GM12864 (cell line): ENCODE measurements around the gene MECR.

Source experiments
- DNase-seq: peaks from one replicate; pipeline ENCODE4 v3.0.0-alpha.2; 2011; ENCODE audit warnings: low read depth
- H3K4me3 ChIP-seq: 2 replicates; pipeline ENCODE4 v1.5.1; 2011; ENCODE audit warnings: mild to moderate bottlenecking, low read depth, low read length, control low read depth
- TF ChIP-seq, protein P1 (sequence below): IDR thresholded peaks from 2 replicates; pipeline ENCODE4 v1.5.1; 2011; ENCODE audit warnings: low read depth, mild to moderate bottlenecking, moderate library complexity, low read length, control low read depth, inconsistent platforms; ENCODE audit errors: missing control alignments

Gene MECR

DNA sequence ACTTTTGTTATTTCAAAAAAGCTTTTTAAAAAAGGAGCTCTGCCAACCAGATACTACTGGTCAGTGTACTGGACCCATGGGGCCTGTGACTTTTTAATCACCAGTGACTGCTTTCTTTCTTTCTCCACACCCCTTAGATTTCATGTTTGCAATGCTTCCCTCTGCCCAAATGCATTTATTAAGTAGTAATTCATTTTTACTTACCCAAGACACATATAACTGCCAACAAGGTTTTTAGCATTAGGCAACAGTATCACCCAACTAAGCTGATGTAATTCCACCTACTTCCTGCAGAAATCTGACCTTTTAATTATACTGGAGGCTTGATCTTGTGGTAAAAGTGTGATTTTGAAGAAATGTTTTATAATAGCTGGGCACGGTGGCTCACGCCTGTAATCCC is 12.5 kb downstream of the MECR start:
- TF ChIP-seq, protein P1, sequence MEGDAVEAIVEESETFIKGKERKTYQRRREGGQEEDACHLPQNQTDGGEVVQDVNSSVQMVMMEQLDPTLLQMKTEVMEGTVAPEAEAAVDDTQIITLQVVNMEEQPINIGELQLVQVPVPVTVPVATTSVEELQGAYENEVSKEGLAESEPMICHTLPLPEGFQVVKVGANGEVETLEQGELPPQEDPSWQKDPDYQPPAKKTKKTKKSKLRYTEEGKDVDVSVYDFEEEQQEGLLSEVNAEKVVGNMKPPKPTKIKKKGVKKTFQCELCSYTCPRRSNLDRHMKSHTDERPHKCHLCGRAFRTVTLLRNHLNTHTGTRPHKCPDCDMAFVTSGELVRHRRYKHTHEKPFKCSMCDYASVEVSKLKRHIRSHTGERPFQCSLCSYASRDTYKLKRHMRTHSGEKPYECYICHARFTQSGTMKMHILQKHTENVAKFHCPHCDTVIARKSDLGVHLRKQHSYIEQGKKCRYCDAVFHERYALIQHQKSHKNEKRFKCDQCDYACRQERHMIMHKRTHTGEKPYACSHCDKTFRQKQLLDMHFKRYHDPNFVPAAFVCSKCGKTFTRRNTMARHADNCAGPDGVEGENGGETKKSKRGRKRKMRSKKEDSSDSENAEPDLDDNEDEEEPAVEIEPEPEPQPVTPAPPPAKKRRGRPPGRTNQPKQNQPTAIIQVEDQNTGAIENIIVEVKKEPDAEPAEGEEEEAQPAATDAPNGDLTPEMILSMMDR = no peak
- DNase-seq = no peak
- no peak overlapping the region for H3K4me3 ChIP-seq

DNA sequence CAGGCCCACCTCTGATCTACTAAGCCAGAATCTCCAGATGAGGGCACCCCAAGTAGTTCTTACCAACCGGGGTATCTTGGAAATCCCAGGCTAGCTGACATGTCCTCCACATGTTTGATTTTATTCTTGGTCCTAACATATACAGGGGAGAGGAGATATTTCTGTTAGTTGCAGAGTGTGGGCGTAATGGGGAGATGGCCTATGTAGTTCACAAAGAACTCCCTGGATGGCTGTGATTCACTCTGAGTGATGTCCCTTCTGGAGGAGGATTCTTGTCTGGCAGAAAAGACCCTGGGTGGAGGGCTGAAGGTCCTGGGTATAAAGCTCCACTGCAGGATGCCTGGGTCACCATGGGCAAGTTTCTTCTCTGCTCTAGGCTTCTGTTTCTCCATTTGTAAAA is 13.1 kb downstream of the MECR start:
- H3K4me3 ChIP-seq = no peak overlapping the region
- TF ChIP-seq, protein P1 = no peak
- no peak for DNase-seq

DNA sequence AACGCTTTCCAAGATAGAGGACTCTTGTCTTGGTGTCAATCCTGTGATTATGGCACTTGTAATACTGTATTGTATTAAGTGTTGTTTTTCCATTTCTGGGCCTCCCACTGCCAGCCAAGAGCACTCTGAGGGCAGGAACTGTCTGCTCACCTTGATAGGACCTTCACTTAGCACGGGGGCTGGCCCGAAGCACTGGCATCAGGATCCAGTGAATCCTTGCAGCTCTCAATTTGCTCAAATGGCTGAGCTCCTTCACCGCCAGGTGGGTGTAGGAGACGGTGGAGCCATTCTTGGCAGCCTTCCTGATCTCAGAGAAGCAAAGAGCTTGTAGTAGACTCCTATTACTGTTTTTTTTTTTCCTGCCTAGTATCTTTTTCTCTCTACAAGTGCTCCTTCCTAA is 17.7 kb downstream of the MECR start:
- TF ChIP-seq, protein P1 = no peak
- no peak overlapping the region for H3K4me3 ChIP-seq
- DNase-seq = no peak

DNA sequence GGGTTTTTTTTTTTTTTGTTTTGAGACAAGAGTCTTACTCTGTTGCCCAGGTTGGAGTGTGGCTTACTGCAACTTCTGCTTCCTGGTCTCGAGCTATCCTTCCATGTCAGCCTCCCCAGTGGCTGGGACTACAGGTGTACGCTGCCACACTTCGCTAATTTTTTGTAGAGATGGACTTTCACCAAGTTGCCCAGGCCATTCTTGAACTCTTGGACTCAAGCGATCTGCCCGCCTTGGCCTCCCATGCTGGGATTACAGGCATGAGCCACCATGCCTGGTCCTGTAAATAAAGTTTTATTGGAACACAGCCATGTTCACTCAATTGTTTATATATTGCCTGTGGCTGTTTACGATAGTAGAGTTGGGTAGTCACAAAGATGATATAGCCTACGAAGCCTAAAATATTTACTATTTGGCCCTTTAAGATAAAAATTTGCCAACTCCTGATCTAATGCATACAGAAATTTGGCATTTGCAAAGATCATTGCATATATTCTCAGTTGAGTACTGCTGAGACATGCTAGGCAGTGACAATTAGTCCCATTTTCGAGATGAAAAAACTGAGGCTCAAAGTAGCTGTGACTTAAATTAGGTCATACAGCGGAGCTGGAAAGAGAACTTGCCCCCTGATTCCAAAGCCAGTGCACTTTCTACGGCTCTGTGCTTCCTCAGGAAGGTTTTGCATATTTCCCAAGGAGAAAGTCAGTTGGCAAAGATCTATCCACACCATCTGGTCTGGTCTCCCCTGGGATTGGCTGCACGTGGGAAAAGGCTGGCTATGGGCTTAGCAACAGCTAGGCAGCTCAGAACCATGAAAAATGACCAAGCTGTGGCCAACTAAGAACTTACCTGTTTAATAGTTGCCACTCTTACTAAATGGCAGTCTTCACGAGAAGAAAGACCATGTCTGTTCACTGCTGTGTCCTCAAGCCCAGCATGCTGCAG is 19.4 kb downstream of the MECR start:
- no peak overlapping the region for H3K4me3 ChIP-seq
- TF ChIP-seq, protein P1 = no peak
- DNase-seq = no peak

DNA sequence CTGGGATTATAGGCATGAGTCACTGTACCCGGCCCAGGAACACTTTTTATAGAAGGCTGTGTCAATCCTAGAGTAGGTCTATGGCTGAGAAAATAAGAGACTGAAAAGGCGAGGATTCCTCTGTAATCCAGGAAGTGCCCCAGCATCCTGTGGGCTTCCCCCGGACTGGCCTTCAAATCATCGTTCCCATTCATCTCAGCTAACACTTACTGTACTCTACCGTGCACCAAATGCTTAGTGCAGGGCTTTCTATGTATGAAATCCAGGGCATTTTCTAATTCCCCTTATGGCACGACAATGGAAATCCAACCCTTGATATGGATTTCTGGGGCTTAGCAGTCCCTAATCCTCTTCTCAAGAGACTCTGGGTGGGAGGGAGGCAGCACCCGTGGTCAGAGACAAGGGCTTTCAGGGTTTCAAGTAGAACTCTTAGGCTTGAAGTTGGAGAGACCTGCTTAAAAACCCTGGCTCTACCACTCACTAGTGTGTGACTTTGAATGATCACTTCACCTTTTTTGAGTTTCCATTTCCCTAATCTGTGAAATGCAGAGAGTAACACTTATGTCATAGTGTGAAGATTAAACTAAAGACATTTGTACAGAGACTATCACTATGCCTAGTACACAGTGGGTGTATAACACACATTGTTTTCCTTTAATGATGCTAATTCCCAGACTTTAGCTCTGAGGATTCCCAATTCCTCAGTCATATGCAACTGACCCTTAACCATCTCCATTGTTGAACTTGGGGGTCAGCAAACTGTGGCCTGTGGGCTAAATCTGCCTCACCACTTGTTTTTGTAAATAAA is 20.3 kb downstream of the MECR start:
- no peak overlapping the region for H3K4me3 ChIP-seq
- TF ChIP-seq, protein P1 = no peak
- no peak for DNase-seq

DNA sequence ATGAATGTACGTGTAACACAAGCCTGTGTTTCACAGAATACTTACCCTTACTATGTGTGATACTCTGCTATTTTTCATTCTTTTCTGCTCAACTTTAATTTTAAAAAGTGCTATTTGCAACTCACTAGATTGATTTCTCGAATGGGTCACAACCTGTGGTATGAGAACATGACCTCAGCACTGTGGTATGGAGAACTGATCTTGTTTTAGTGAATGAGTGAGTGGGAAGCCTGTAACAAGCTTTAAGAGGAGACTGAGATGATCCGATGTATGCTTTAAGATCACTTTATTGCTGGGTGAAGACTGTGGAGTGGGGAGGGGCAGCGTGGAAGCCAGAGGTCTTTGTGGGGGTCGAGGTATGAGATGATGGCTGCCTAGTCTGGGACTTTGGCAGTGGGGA is 21.6 kb downstream of the MECR start:
- DNase-seq = no peak
- TF ChIP-seq, protein P1 = no peak
- H3K4me3 ChIP-seq = no peak overlapping the region
